Central memory CD8-positive, alpha-beta T cell (primary cell): ENCODE measurements around the gene ASCL3.
"Not testable (repeated sequence)": the region's sequence is repeated elsewhere in the genome, so short reads cannot be mapped to it uniquely, and the experiment has no call there.

Experiments used
- ATAC-seq: fragments of 150-1000 bp; cut with Tn5 transposase; replicated peaks from 2 replicates; pipeline ENCODE4 v1.10.0; 2022; ENCODE audit warnings: mild to moderate bottlenecking, moderate FRiP score, moderate number of reproducible peaks; ENCODE audit not compliant: poor library complexity, severe bottlenecking; ENCODE audit errors: extremely low read depth
- DNase-seq, 2 donors: peaks; one replicate each; pipeline ENCODE4 v3.0.0; 2021; ENCODE audit warnings: low spot score in 2 of 2
- H3K27ac Mint-ChIP-seq: one replicate; pipeline ENCODE4 v1.8.0; 2022; ENCODE audit warnings: low read depth, mild to moderate bottlenecking, moderate library complexity, mixed read lengths
- H3K27me3 Mint-ChIP-seq: one replicate; pipeline ENCODE4 v1.8.0; 2022; ENCODE audit warnings: mixed read lengths
- H3K36me3 Mint-ChIP-seq: one replicate; pipeline ENCODE4 v1.8.0; 2022; ENCODE audit warnings: mild to moderate bottlenecking, moderate library complexity, mixed read lengths; ENCODE audit not compliant: insufficient read depth
- H3K4me1 Mint-ChIP-seq: one replicate; pipeline ENCODE4 v1.8.0; 2022; ENCODE audit warnings: mixed read lengths
- H3K4me3 Mint-ChIP-seq: one replicate; pipeline ENCODE4 v1.8.0; 2022; ENCODE audit warnings: mild to moderate bottlenecking, moderate library complexity, mixed read lengths
- H3K9me3 Mint-ChIP-seq: one replicate; pipeline ENCODE4 v1.8.0; 2022; ENCODE audit warnings: mixed read lengths

Gene ASCL3, protein sequence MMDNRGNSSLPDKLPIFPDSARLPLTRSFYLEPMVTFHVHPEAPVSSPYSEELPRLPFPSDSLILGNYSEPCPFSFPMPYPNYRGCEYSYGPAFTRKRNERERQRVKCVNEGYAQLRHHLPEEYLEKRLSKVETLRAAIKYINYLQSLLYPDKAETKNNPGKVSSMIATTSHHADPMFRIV

DNA sequence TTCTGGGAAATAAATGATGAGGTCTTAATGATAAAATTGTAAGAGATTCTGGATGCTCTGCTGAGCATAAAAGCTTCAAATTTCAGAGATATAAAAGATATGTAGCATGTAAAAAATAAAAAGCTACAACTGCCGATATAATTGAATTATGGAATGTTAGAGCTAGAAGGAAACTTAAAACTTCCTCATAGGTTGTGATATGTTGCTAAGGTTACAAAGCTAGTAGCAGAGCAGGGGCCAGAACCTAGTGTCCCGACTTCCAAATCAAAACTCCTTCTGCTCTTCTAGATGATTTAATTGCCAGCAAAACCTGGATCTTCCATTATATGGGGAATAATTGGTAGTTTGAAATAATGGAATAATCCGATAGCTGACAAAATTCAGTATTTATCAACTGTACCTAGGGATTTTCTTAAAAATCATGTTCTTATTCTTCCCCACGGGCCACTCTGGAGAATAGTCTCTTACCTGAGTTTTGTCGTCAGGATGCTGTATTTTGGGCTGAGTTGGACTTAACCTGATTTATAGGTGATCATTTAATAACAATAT lies at the start of gene ASCL3:
TSS of gene ASCL3 (minus strand) at position 499 of the 549 bp plus-strand sequence. CDS start 4,855 bp downstream, outside the sequence.
- no peak within 1 kb of the TSS for H3K27ac Mint-ChIP-seq
- H3K4me3 Mint-ChIP-seq, result no peak within 1 kb of the TSS
- H3K27me3 Mint-ChIP-seq, result peaks cover 9% of the 10 kb centered on the region
- no peak for DNase-seq
- H3K36me3 Mint-ChIP-seq, result peaks cover 1% of the 10 kb centered on the region
- no peaks in the 10 kb centered on the region for H3K9me3 Mint-ChIP-seq
- no peak for ATAC-seq
- H3K4me1 Mint-ChIP-seq, result no peaks in the 10 kb centered on the region

DNA sequence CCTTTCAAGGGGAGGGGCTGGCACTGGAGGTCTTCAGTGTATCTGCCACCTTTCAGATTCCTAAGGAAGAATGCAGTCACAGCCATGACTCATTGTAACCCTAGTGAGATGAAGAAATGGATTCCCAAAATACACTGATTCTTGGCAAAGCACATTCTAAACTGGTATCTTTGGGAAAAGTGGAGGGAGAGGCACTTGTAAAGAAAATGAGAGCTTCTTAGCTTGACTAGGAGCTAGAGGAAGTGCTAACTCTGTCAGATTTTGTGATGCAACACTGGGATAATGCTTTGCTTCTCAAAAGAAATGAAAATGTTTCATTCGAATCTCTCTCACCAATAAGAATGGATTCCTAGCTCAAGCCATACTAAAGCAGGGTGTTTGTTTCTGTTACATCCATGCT lies 46.6 kb upstream of the ASCL3 start:
- ATAC-seq (no peak), DNase-seq (no peak)
- H3K27ac Mint-ChIP-seq, result no peak overlapping the region
- H3K4me1 Mint-ChIP-seq, result no peaks in the 10 kb centered on the region
- H3K27me3 Mint-ChIP-seq, result peaks cover 35% of the 10 kb centered on the region
- peaks cover 3% of the 10 kb centered on the region for H3K36me3 Mint-ChIP-seq
- H3K9me3 Mint-ChIP-seq, result no peaks in the 10 kb centered on the region
- H3K4me3 Mint-ChIP-seq, result no peak overlapping the region

DNA sequence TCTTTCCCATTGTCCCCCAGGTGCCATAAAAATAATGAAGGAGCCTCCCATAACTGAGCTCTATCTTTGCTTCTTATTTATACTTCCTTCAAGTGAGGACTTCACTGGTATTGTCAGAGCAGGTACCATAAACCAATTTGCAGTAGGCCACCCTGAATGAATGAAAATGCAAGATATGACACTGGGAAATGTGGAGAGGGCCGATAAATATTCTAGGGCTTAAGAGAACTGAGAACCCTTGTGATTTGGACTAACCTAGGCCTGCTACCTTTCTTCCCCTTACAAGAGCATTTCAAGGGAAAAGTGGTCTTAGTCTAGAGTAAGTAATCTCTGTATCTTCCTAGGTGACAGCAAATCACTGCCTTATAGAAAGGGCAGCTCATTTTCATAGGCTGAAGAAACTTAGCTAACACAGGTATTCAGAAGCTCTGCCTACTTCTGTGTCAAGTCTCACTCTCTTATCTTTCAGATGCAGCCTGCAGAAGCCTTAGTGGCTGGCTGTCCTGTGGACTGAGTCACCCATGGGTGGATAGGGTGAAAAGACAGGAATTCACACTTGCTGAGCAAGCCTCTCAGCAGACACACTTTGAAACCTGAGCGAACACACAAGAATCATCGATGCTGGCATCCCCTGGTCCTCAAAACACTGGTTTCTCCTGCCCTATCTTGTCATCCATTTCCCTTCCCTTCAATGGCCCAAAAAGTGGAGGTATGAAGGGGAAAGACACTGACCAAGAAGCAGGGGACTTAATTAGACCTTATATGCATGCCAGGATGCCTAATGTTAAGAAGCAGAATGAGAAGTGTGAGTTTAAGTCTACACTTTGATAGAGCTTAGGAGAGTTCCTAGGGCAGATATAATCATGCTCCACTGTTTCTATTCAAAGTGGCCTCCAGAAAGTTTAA lies 45.8 kb upstream of the ASCL3 start:
- Mint-ChIP-seq H3K36me3 (peaks cover 3% of the 10 kb centered on the region), H3K27ac (no peak overlapping the region), H3K27me3 (peaks cover 35% of the 10 kb centered on the region), H3K4me3 (no peak overlapping the region), H3K9me3 (no peaks in the 10 kb centered on the region), H3K4me1 (no peaks in the 10 kb centered on the region)
- ATAC-seq (no peak), DNase-seq (no peak)

DNA sequence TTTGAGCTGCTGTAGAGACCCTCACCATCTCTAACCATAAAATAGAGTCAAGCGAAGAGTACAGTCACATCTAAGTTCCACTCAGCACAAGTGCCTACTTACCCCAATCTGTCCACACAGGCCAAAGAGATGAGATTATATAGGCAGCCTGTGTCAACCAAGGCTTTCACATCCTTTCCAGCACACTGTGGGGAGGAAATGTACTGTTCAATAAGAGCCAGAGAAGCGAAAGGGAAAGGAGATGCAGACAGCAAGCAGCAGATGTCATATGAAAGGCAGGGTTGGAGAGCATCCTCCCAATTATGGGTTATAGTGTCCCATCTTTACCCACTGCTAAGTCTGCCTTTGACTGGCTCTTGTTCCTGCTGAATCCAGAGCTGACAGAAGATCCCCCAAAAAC lies 44.6 kb upstream of the ASCL3 start:
- no peak overlapping the region for H3K27ac Mint-ChIP-seq
- ATAC-seq, result no peak

DNA sequence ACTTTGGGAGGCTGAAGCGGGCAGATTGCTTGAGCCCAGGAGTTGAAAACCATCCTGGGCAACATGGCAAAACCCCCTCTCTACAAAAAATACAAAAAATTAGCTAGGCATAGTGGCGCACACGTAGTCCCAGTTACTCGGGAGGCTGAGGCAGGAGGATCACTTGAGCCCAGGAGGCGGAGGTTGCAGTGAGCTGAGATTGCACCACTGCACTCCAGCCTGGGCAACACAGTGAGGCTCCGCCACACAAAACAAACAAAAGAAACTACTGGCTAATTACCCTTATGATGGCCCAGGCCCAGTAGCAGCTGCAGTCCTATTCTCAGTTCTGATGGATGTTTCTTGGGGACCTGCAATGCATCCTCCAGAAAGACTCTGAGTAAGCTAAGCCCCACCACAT lies 44.0 kb upstream of the ASCL3 start:
- H3K4me3 Mint-ChIP-seq, DNase-seq, H3K36me3 Mint-ChIP-seq, H3K9me3 Mint-ChIP-seq, H3K27ac Mint-ChIP-seq, ATAC-seq, H3K4me1 Mint-ChIP-seq: not testable (repeated sequence)
- H3K27me3 Mint-ChIP-seq, result peaks cover 26% of the 10 kb centered on the region

More for the DNA sequence above, 44.6 kb upstream of the ASCL3 start:
- peaks cover 3% of the 10 kb centered on the region for H3K36me3 Mint-ChIP-seq
- no peak overlapping the region for H3K4me3 Mint-ChIP-seq
- no peak for DNase-seq
- H3K4me1 Mint-ChIP-seq, result no peaks in the 10 kb centered on the region
- H3K27me3 Mint-ChIP-seq, result peaks cover 33% of the 10 kb centered on the region
- no peaks in the 10 kb centered on the region for H3K9me3 Mint-ChIP-seq

DNA sequence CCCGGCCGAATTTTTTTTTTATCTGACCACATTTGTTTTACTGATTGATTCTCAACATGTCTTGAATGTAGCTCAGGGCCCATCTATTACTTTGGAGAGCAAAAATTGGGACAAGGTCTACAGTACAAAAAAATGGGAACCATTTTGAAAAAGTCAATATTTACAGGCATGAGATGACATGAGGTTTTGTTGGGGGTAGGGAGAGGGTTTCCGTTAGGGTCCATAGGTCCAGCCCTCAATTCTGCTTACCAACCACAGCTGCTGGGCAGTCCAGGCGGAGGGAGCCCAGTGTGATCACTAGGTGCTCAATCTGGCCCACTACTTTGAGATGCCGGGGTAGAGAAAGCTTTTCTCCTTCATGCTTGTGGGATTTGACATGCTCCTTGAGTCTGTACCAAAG lies 42.6 kb upstream of the ASCL3 start:
- Mint-ChIP-seq H3K9me3 (no peaks in the 10 kb centered on the region), H3K4me3 (no peak overlapping the region), H3K36me3 (peaks cover 3% of the 10 kb centered on the region), H3K4me1 (no peaks in the 10 kb centered on the region), H3K27me3 (peaks cover 24% of the 10 kb centered on the region), H3K27ac (no peak overlapping the region)
- ATAC-seq (no peak), DNase-seq (no peak)

DNA sequence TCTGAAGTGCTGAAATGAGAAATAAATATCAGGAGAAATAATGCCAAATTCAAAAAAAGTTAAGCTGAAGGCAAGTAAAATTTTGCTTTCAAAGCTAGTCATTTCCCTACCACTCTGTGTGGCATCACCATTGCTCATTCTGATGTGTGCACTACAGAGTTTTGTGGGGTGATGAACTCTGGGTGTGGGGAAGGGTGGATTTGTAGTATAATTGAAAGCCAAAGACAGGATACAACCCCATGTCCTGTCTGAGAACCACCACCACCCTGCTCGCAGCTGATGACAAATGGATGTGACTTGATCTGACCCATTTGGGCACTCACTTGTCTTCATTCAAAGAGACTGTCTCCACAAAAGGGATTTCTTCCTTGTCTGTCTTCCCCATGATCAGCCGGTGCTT lies 40.7 kb upstream of the ASCL3 start:
- Mint-ChIP-seq H3K27me3 (peaks cover 14% of the 10 kb centered on the region), H3K9me3 (no peaks in the 10 kb centered on the region), H3K36me3 (no peaks in the 10 kb centered on the region), H3K27ac (no peak overlapping the region), H3K4me3 (no peak overlapping the region), H3K4me1 (no peaks in the 10 kb centered on the region)
- ATAC-seq (no peak), DNase-seq (no peak)

DNA sequence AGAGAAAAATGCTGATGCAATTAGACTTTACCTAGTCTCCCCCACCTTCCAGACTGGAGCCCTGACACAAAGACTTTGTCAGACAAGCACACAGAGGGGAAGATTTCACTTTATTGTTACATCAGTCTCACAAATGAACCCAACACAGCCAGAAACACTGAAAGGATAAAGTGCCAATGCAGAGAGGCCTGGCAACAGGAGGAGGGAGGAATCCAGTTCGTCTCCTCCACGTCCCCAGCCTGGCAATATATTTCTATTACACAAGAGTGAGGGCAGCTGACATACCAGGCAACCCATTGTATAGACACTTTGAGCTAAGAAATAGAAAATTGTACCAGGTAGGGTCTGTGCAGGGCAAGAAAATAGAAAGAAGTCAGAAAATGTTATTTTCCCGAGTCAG lies 37.7 kb upstream of the ASCL3 start:
- Mint-ChIP-seq H3K9me3 (no peaks in the 10 kb centered on the region), H3K4me1 (no peaks in the 10 kb centered on the region), H3K4me3 (no peak overlapping the region), H3K36me3 (no peaks in the 10 kb centered on the region), H3K27ac (no peak overlapping the region), H3K27me3 (no peaks in the 10 kb centered on the region)
- ATAC-seq, result no peak
- no peak for DNase-seq

DNA sequence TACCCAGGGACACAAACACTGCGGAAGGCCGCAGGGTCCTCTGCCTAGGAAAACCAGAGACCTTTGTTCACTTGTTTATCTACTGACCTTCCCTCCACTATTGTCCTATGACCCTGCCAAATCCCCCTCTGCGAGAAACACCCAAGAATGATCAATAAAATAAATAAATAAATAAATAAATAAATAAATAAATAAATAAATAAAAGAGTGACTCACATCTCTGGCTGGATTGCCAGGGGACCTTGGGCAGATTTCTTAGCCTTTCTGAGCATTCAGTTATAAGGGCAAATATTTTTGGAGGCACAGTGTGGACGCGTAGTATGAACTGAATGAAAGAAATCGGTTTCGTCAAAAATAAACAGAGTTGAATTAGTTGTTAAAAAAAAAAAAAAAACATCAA lies 36.5 kb upstream of the ASCL3 start:
- H3K4me1 Mint-ChIP-seq, DNase-seq, H3K27me3 Mint-ChIP-seq, H3K4me3 Mint-ChIP-seq, ATAC-seq, H3K9me3 Mint-ChIP-seq, H3K36me3 Mint-ChIP-seq, H3K27ac Mint-ChIP-seq: not testable (repeated sequence)

DNA sequence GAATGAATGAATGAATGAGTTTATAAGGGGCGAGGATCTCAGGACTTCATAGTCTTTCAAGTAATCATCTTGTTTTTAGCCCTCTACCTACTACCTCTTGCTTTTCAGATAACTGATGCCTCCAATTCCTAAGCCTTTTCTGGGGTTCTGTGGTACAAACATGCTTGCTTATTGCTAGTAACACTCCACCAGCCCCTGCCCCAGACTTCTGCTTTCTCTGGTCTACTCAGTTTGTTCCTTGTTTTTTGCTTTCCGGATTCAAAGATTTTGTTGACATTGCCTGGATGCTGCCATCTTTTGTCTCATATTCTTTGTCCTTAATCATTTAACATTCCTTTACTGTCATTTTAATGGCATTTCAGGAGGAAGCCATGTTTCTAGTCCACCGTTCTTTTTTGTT lies 30.3 kb upstream of the ASCL3 start:
- no peak for DNase-seq
- Mint-ChIP-seq H3K9me3 (no peaks in the 10 kb centered on the region), H3K4me1 (no peaks in the 10 kb centered on the region), H3K4me3 (no peak overlapping the region), H3K27ac (no peak overlapping the region), H3K27me3 (no peaks in the 10 kb centered on the region), H3K36me3 (no peaks in the 10 kb centered on the region)
- no peak for ATAC-seq

DNA sequence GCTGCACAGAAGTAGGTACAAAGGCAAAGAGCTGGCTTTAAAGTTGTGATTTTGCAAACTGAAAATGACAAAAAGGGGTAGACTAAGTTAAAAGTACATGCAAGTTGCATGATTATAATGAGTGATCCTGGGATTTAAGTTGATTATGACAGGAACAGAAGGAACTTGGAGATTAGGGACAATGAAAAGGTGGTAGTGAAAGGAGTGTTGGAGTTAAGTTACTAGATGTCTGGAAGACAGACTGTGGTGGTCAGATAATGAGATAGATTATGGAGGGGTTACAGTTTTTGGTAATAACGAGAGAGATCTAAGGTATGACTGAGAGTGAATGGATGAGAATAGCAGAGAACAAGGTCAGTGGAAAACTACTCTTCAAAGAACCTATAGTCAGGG lies 29.1 kb upstream of the ASCL3 start:
- DNase-seq (no peak), ATAC-seq (no peak)
- no peaks in the 10 kb centered on the region for H3K27me3 Mint-ChIP-seq
- no peaks in the 10 kb centered on the region for H3K36me3 Mint-ChIP-seq
- H3K27ac Mint-ChIP-seq, result no peak overlapping the region
- no peaks in the 10 kb centered on the region for H3K4me1 Mint-ChIP-seq
- no peak overlapping the region for H3K4me3 Mint-ChIP-seq
- no peaks in the 10 kb centered on the region for H3K9me3 Mint-ChIP-seq

DNA sequence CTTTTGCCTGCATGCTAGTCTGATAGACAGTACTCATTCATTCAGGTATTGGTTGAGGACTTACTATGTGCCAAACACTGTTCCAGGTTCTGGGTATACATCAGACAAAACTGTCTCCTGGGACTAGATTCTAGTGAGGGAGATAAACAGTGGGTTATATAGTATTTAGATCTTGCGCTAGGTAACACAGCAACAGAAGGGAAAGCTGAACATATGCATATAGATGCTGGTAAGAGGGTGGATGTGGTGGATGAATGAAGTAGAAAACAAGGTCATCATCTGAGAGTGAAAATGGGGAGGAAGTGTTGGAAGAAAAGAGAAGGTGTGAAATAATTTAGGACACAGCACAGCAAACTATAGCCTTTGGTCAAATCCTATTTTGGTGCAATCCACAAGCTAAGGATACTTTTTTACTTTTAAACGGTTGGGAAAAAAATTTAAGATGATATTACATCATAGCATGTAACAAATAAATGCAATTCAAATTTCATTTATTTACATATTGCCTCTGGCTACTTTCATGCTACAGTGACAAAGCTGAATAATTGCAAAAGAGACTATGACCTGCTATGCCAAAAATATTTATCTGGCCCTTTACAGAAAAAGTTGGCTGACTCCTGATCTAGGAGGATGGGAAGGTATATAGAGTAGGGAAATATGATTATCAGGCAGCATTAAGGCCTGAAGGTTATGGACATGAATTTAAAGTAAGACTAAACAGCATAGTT lies 28.5 kb upstream of the ASCL3 start:
- DNase-seq (no peak), ATAC-seq (no peak)
- Mint-ChIP-seq H3K36me3 (no peaks in the 10 kb centered on the region), H3K27ac (no peak overlapping the region), H3K9me3 (no peaks in the 10 kb centered on the region), H3K27me3 (no peaks in the 10 kb centered on the region), H3K4me3 (no peak overlapping the region), H3K4me1 (no peaks in the 10 kb centered on the region)
